GM21390 (cell line): Measurements from ENCODE around the gene CST2.
"Not testable (repeated sequence)": the region's sequence is repeated elsewhere in the genome, so short reads cannot be mapped to it uniquely, and the experiment has no call there.

ENCODE experiments used
- ATAC-seq: cut with Tn5 transposase; IDR thresholded peaks from one replicate; pipeline ENCODE4 v1.9.1; 2021; ENCODE audit not compliant: unreplicated experiment

Gene CST2

DNA sequence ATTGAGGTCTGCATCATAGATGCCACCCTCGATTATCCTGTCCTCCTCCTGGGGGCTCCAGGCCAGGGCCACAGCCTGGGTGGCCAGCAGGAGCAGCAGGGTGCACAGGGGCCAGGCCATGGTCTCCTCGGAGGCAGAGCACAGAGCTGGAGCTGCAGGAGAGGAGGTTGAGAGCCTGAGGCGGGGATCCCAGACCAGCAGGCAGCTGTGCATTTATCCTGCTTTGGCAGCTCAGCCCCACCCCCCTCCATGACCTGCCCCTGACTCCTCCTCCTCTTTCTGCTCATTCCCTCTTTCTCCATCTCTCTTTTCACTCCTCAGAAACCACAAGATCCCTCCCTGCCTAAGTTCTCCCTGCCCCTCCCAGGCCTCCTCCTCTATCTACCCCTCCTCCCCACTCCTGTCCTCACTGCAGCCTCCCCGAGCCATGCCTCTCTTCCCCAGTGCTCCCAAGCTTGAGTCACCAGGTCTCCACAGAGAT lies at the start of gene CST2:
CST2 (minus strand) TSS at position 189 of the 481 bp plus-strand sequence; CDS start at position 120, 69 bp downstream.
- ATAC-seq: no peak

DNA sequence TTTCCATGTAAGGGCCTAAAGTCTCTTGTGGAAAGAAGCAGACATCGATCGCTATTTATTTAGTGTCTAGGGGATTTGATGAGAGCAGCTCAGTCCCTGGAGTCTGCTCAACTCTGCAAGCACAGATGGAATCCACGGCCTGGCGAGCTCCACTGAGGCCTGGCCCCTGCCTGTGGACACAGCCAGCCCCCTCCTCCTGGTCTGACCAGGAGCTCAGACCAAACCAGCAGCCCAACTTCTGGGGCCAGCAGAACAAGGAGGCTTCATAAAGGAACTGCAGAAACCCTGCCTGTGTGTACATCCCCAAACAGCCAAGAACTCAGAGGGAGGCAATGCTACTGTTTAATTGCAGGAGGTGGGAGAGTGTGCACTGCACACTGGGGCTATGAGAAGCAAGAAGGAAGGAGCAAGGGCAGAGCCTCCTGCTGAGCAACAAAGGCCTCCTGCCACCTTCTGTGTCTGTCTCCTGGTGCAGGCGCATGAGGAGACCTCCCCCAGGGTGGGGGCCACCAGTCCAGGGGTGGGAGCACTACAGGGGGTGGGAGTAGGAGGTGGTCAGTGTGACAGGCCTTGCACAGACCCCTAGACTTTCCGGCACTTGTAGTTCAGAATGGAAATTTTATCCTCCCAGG lies 49.2 kb upstream of the CST2 start:
- no peak for ATAC-seq

DNA sequence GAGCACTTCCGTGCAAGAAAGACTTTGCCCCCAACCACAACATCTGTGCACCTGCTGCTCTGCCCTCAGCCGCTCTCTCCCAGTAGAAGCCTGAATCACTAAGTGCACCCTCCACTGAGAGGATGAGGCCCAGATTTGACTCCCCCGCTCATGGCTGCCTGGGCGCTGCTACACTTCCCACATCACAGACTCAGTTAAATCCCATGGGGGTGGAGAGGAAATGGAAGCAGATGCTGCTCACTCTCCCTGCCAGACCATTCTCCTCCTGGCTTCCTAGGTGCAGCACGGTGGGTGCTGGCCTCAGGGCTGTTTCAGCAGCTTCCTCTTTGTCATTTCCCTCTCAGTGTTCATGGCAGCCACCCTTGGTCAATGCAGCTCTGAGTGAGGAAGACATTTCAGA lies 48.2 kb upstream of the CST2 start:
- ATAC-seq: no peak

DNA sequence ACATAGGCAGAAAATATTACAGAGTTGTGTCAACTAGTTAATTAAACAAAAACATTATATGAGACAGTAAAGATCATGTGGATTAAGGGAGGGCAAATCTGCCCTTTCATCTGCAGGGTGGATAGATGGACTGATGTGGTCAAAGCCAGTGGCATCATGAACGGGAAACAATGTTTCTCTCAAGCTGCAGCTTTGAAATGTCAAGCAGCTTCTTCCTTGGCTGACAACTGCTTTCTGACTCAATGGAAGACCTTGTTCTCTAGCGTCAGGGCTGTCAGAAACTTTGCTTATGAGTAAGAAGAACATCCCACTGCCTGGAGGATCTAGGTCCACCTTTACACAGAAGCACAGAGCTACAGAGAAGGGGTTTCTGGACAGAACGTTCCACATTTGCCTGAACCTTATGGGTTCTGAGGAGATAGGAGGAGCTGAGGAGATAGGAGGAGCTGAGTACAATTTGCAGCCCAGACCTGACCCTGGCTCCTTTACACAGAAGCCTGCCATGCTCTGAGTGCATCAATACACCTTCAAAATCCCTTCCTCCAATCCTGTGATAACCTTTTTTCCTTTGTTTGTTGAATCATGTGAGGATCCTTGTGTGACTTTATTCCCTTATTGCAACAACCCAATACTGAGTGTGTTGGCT lies 47.0 kb upstream of the CST2 start:
- no peak for ATAC-seq

DNA sequence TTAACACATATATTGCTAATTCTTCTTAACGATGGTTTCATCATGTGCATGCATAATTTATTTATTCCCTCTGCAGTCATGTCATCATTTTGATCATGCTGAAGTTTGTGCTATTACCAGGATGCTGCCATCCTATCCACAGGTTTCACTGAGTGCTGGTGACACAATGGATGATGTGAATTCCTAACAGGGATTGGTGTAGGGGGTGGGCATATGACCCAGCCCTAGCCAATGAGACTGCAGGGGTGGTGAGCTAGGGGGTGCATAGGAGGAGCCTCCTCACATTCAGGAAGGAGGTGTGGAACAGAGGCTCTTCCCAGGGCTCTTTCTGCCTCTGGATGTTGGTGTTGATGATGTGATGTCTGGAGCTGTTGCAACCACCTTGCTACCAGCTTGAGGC lies 45.5 kb upstream of the CST2 start:
- no peak for ATAC-seq

- no peak for ATAC-seq
Observed at GRCh38 chr20:23870461-23870860, 43.9 kb upstream of the CST2 start.

DNA sequence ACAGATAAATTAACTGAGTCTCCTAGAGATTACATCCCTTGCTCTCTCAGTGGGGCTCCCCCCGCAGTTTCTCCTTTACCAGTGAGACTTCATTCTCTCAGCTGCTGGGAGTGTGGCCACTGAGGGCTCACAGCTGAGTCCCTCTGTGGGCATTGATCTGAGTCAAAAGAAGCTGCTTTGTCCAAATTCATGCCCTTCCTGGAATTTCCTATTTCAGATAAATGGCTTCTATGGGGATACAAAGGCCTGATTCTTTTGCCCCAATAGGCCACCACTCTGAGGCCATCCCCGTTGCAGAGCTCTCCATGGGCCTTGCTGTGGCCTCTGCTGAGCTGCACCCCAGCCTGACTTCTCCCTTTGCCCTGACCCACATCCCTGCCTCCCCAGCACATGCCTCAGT lies 43.0 kb upstream of the CST2 start:
- no peak for ATAC-seq

- ATAC-seq: no peak
Observed at GRCh38 chr20:23868321-23868720, 41.8 kb upstream of the CST2 start.

DNA sequence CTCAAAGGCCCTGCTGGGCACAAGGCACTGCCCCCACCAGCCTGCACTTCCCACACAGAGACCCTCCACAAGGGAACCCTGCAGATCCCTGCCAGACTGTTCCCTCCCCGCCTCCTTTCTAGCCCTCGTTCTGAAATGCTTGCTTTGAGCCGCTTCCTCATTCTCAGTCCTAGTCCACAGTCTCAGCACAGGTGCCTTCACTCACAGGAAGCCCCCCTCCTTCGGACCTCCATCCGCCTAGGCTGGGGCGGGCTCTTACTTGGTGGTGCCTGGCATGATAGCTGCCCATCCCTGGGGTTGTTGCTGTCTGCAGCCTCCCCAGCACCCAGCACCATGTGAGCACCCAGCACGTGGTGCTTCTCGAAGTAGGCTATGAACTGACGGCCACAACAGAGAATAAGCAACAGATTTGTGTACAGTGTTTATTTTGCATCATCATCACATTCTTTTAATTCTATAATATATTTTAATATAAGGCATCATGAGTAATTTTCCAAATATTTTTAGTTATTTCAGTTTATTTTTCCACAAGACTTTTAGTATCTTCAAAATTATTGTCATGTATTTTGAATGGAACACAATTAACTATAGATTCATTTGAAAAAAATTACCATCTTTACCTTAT lies 40.7 kb upstream of the CST2 start:
- no peak for ATAC-seq

GRCh38 chr20:23860771-23861170 lies 34.2 kb upstream of the CST2 start:
- ATAC-seq: not testable (repeated sequence)

GRCh38 chr20:23857962-23858595 lies 31.6 kb upstream of the CST2 start:
- no peak for ATAC-seq

DNA sequence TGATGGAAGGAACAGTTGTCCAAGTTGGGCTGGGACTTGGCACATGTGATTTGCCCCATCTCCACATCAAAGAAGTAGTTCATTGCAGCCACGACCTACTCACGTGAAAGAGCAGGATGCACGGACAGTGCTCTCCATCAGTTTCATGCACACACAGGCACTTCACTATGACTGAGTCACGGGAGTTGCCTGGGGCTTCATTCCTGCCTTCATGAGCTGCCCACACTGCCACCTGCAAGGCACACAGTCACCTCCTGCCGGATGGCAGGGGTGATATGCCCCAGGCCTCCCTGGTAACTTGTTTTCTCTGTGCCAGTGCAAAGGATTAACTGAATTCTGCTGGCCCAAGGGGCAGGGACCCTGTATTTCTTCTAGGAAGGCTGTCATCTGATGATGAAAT lies 30.2 kb upstream of the CST2 start:
- no peak for ATAC-seq

DNA sequence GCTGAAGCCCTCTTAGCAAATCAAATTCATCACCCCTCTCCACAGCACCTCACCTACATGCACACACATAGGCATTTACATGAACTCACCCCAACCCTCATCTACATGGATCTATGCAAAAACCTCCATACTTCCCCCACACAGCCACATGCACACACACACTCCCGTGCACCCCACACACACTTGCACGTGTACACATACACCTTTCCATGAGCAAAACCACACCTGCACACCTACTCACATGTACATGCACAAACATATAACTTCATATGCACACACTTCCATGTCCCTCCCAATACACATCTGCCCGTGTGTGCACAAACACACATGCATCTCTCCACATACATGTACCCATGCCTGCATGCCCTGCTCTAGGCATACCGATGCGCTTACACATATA lies 29.7 kb upstream of the CST2 start:
- no peak for ATAC-seq

- no peak for ATAC-seq
Observed at GRCh38 chr20:23841693-23842092, 15.2 kb upstream of the CST2 start.

DNA sequence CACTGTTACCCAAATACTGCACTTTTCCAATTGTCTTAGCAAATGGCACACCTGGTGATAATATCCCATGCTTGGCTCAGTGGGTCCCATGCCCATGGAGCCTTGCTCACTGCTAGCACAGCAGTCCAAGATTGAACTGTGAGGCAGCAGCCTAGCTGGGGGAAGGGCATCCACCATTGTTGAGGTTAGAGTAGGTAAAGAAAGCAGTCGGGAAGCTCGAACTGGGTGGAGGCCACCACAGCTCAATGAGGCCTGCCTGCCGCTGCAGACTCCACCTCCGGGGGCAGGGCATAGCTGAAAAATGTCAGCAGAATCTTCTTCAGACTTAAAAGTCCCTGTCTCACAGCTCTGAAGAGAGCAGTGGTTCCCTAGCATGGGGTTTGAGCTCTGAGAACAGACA lies 9.2 kb upstream of the CST2 start:
- ATAC-seq: no peak

GRCh38 chr20:23832775-23833513 lies 6.4 kb upstream of the CST2 start:
- ATAC-seq: no peak

DNA sequence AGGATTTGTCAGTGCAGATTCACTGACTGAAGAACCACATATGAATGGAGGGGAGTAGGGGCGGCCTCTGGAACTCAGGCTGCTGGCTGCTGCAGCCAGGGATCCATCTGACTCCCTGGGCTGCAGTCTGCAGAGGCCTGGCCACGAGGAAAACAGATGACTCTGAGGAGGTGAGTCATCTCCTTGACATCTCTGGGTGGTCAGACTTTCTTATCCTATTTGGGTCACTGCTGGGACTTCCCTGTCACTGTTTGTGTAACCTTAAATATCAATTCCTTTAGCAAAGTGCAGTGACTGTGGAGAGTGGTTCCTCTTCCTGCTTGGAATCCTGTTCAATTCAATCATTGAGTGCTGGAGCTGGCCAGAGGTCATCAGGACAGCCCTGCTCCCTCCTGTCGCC lies 5.4 kb upstream of the CST2 start:
- not testable (repeated sequence) for ATAC-seq

GRCh38 chr20:23823621-23824324 lies 2.8 kb downstream of the CST2 start:
- ATAC-seq: no peak

DNA sequence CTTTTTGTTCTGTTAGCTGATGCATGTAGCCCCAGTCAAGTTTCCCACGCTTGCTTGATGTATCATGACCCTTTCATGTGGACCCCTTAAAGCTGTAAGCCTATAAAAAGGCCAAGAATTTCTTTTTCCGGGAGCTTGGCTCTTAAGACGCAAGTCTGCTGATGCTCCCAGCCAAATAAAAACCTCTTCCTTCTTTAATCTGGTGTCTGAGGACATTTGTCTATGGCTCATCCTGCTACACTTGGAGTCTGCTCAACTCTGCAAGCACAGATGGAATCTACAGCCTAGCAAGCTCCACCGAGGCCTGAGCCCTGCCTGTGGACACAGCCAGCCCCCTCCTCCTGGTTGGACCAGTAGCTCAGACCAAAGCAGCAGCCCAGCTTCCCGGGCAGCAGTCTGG lies 3.4 kb downstream of the CST2 start:
- ATAC-seq: no peak

- ATAC-seq: no peak
Observed at GRCh38 chr20:23820493-23820892, 6.0 kb downstream of the CST2 start.

DNA sequence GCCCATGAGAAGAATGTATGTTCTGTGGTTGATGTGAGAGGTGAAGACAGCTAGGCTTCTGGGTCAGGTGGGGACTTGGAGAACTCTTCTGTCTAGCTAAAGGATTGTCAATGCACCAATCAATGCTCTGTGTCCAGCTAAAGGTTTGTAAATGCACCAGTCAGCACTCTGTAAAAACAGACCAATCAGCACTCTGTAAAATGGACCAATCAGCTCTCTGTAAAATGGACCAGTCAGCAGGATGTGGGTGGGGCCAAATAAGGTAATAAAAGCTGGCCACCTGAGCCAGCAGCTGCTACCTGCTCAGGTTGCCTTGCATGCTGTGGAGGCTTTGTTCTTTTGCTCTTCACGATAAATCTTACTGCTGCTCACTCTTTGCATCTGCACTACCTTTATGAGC lies 15.0 kb downstream of the CST2 start:
- ATAC-seq: not testable (repeated sequence)
